BJ (cell line): ENCODE data around the gene WWOX. TPM values are rescaled to one million over a fixed set of nuclear protein-coding genes. Genes with fewer than 3 reads are reported as not detected.

Source experiments
- CTCF ChIA-PET: fragments of 350-600 bp; formaldehyde crosslinking; extraction: SDS; loops from one replicate; lab custom pipeline; 2021; ENCODE audit warnings: antibody characterized with exemption, inconsistent platforms; lab: Yijun Ruan, JAX
- POLR2A ChIA-PET: fragments of 300-600 bp; sonication (Branson Sonifier 250); formaldehyde crosslinking; extraction: SDS; loops from one replicate; lab custom pipeline; 2021; ENCODE audit warnings: antibody characterized with exemption; lab: Charles Lee
- DNase-seq: peaks from one replicate; pipeline ENCODE4 v3.0.0-alpha.2; 2011; ENCODE audit warnings: low read depth
- H3K27me3 ChIP-seq: 2 replicates; pipeline ENCODE4 v1.6.0; 2011; ENCODE audit warnings: low read length; ENCODE audit not compliant: control insufficient read depth, insufficient read depth
- H3K36me3 ChIP-seq: 2 replicates; pipeline ENCODE4 v1.5.1; 2011; ENCODE audit warnings: low read length; ENCODE audit not compliant: control insufficient read depth, insufficient read depth
- H3K4me3 ChIP-seq: 2 replicates; pipeline ENCODE4 v1.5.1; 2011; ENCODE audit warnings: low read depth, mild to moderate bottlenecking, control low read depth, low read length
- polyA plus RNA-seq: library from polyadenylated mRNA; depleted of rRNA; stranded (reverse); fragments of >200 nt; gene quantifications from 2 replicates; pipeline ENCODE4 v1.2.3, GENCODE V29; 2011
- TF ChIP-seq, protein P1 (sequence below): IDR thresholded peaks from 2 replicates; pipeline ENCODE4 v1.5.1; 2011; ENCODE audit warnings: low read depth, mild to moderate bottlenecking, control low read depth, inconsistent platforms, low read length, moderate library complexity; ENCODE audit not compliant: insufficient read depth

The WWOX gene
- polyA plus RNA-seq, 1 experiment = 3.1 TPM

GRCh38 chr16:78591682-78592103 lies 492.2 kb downstream of the WWOX start:
- no peak for DNase-seq
- H3K27me3 ChIP-seq = no peaks in the 10 kb centered on the region
- POLR2A ChIA-PET = no interaction called here
- no peak overlapping the region for H3K4me3 ChIP-seq
- no peaks in the 10 kb centered on the region for H3K36me3 ChIP-seq
- CTCF ChIA-PET = interaction anchor here (1.1 kb wide), 1 partner anchor 15 kb away, joined by 3 read pairs; no protein-coding TSS in a partner anchor
- TF ChIP-seq, protein P1, sequence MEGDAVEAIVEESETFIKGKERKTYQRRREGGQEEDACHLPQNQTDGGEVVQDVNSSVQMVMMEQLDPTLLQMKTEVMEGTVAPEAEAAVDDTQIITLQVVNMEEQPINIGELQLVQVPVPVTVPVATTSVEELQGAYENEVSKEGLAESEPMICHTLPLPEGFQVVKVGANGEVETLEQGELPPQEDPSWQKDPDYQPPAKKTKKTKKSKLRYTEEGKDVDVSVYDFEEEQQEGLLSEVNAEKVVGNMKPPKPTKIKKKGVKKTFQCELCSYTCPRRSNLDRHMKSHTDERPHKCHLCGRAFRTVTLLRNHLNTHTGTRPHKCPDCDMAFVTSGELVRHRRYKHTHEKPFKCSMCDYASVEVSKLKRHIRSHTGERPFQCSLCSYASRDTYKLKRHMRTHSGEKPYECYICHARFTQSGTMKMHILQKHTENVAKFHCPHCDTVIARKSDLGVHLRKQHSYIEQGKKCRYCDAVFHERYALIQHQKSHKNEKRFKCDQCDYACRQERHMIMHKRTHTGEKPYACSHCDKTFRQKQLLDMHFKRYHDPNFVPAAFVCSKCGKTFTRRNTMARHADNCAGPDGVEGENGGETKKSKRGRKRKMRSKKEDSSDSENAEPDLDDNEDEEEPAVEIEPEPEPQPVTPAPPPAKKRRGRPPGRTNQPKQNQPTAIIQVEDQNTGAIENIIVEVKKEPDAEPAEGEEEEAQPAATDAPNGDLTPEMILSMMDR = no peak

- H3K4me3 ChIP-seq = no peak overlapping the region
- ChIA-PET POLR2A (no interaction called here), CTCF (interaction anchor here (1.1 kb wide), 1 partner anchor 15 kb away, joined by 3 read pairs; no protein-coding TSS in a partner anchor)
- no peaks in the 10 kb centered on the region for H3K36me3 ChIP-seq
- TF ChIP-seq, protein P1 = no peak
- DNase-seq = no peak
- H3K27me3 ChIP-seq = no peaks in the 10 kb centered on the region
Observed at GRCh38 chr16:78592111-78592510, 492.7 kb downstream of the WWOX start.

GRCh38 chr16:78593352-78593751 lies 493.9 kb downstream of the WWOX start:
- TF ChIP-seq, protein P1 = no peak
- no peak overlapping the region for H3K4me3 ChIP-seq
- no peaks in the 10 kb centered on the region for H3K27me3 ChIP-seq
- no peak for DNase-seq
- ChIA-PET POLR2A (no interaction called here), CTCF (no interaction called here)
- no peaks in the 10 kb centered on the region for H3K36me3 ChIP-seq

DNA sequence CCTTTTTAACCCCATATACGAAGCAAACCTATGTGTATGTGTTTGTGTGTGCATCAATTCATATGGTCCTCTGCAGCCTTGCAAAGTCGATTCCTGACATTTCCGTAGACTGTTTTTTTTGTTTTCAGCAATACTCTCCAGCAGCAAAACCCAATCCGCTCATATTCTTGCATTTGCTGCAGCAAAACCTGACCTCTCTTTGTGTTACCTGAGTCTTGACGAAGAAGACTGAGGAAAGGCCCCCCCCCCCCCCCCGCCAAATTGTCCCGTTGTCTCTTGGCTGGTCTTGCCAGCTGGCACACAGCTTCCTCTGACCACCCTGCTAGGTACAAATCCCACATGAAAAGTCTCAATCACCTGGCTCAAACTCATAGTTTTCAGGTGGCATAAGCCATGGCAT lies 494.7 kb downstream of the WWOX start:
- Histone ChIP-seq H3K4me3 (no peak overlapping the region), H3K36me3 (no peaks in the 10 kb centered on the region), H3K27me3 (no peaks in the 10 kb centered on the region)
- TF ChIP-seq, protein P1 = no peak
- DNase-seq = no peak
- ChIA-PET CTCF (no interaction called here), POLR2A (no interaction called here)

GRCh38 chr16:78596348-78596995 lies 497.0 kb downstream of the WWOX start:
- H3K27me3 ChIP-seq = no peaks in the 10 kb centered on the region
- no peak overlapping the region for H3K4me3 ChIP-seq
- CTCF ChIA-PET = no interaction called here
- TF ChIP-seq, protein P1 = no peak
- no peaks in the 10 kb centered on the region for H3K36me3 ChIP-seq
- POLR2A ChIA-PET = no interaction called here
- DNase-seq = no peak
